NCI-H187 (cell line): Measurements from ENCODE around the gene NLRP6.
"Not testable (repeated sequence)": the region's sequence is repeated elsewhere in the genome, so short reads cannot be mapped to it uniquely, and the experiment has no call there.

Experiments
- DNase-seq, 2 experiments: peaks; one replicate each; lab custom pipeline; 2025; lab: John Stamatoyannopoulos, UW

NLRP6 gene

DNA sequence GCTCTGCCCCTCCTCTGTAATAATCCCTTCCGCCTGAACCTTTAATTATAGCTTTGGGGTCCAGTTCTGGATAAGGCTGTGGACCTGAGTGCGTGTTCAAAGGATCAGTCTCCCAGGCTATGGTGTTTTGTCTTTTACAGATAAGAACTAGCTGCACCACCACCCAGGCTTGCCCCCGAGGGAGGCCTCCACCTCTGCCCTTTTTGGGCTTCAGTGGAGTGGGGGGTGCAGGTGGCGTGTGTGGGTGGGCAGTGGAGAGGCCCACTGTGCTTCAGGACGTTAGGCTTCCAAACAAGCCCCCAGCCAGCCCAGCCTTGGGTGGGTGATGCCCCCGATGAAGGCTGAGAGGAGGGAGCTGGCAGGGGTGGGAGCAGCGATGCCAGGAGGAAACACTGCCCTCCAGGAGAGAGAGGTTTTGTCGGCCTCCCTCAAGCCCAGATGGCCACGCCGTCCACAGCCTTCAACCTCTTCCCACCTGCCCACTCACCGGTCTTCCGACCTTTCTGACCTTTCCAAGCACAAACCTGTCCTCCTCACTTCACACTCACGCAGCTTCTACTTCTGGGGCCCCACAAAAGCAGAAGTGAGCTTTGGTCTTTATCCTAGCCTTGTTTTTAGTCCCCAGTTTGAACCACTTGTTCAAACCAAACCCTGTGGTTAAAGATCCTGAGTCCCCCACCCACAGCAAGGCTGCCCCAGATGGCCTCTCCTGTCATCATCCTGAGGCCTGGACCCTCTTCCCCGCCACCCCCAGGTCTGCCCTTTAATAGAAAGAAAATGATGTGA is 21.1 kb upstream of the NLRP6 start:
- DNase-seq: no peak

DNA sequence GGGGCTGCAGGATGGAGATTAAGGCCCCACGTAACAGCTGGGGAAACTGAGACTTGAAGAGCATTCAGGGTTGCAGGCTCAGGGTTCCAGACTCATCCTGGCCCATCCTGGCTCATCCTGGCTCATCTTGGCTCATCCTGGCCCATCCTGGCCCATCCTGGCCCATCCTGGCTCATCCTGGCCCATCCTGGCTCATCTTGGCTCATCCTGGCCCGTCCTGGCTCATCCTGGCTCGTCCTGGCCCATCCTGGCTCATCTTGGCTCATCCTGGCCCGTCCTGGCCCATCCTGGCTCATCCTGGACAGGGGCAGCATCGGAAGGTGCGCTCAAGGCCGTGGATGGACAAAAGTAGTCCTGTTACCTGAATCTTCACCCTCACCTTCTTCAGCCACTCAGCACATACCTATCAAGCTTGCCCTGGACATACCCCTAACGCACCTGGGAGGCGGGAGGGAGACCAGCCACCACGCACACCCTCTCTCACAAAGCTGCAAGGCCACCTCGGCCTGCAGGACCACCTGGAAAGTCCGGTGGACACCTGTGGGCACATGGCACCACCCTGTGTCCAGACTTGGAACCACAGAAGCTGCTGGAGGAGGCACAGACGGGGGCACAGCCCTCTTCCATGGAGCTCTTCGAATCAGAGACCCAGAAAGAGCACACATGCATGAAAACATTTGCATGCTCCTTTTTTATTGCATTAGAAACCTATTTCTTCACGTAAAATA is 20.3 kb upstream of the NLRP6 start:
- no peak for DNase-seq

DNA sequence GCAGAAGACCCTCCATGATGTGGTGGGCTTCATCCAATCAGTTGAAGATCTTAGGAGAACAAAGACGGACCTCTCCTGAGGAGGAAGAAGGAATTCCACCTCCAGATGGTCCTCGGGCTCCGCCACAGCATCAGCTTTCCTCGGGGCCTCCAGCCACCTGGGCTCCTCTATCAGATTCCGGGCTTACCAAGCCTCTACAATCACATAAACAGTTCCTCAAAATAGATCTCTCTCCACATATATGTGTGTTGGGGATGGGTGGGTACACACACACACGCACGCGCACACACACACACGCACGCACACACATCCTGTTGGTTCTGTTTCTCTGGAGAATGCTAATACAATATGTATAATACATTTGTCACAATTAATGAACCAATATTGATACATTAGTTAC is 18.8 kb upstream of the NLRP6 start:
- no peak for DNase-seq

DNA sequence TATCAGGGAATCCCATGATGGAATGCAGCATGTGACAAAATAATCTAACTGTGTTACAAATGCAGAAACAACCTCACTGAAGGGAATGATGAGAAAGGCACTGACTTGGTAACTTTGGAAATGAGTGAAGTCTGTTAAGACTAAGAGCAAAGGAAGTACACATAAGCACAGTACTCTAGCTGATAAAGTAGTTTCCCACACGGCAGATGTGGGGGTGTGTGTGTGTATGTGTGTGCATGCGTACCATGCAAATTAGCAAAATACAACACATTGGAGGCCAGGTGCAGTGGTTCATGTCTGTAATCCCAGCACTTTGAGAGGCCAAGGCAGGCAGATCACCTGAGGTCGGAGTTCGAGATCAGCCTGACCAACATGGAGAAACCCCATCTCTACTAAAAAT is 16.6 kb upstream of the NLRP6 start:
- DNase-seq: no peak

DNA sequence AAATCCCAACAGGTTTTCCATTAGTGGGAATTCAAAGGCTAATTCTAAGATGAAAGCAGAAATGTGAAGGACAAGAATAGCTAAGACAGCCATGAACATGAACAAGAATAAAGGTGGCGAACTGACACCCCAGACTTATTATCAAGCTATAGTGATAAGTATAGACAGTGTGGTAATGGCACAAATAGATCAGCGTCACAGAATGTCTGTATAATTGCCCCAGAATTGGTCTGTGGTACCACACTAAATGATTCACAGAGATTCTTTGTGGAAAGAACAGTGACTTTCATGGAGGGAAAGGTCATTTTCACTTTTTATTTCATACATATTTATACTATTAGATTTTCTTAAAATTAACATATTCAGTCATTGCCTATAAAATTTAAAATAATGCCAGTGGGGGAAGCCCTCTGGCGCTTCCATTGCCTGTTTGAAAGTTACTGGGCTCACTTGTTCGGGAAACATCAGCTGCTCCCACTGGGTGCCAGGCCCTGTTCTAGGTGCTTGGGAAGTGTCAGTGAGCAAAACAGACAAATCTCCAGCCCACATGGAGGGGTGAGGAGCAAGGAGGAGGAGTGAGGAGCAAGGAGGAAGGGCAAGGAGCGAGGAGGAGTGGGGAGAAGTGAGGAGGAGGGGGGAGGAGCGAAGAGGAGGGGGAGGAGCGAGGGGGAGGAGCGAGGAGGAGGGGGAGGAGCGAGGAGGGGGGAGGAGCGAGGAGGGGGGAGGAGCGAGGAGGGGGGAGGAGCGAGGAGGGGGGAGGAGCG is 11.3 kb upstream of the NLRP6 start:
- DNase-seq: no peak

DNA sequence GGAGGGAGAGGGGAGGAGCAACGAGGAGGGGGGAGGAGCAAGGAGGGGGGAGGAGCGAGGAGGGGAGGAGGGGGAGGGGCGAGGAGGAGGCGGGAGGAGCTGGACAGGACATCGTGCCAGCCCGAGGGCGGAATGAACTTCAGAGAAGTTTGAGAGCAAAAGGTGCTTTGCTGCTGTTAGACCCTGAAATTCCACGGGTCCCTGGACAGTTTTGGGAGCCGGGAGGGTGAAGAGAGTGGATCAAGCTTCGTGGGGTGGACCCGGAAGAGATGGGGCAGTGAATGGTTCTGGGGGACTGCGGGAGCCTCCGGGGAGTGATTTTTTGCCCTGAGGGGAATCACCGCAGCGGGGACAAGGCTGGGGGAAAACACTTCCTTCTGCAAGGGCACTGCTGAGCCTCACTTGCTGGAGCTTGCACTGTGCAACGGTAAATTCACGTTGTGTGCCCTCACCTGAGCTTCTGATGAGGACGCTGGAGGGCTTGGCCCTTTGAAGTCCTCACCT is 10.7 kb upstream of the NLRP6 start:
- DNase-seq: no peak

DNA sequence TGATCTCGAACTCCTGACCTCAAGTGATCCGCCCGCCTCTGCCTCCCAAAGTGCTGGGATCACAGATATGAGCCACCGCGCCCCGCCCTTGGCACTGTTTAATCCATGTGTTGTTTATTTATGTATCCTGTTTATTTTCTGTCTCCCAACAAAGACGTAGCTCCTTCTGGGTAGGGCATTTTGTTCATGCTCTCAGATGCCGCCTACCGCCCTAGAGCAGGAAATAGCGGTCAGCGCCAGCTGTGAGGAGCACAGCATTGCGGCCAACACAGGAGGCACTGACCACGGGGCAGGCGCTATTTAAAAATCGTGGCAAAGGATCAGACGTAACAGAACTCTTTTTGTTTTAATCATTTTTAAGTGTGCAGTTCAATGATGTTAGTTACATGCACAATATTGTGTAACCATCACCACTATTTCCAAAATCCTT is 9.5 kb upstream of the NLRP6 start:
- not testable (repeated sequence) for DNase-seq

DNA sequence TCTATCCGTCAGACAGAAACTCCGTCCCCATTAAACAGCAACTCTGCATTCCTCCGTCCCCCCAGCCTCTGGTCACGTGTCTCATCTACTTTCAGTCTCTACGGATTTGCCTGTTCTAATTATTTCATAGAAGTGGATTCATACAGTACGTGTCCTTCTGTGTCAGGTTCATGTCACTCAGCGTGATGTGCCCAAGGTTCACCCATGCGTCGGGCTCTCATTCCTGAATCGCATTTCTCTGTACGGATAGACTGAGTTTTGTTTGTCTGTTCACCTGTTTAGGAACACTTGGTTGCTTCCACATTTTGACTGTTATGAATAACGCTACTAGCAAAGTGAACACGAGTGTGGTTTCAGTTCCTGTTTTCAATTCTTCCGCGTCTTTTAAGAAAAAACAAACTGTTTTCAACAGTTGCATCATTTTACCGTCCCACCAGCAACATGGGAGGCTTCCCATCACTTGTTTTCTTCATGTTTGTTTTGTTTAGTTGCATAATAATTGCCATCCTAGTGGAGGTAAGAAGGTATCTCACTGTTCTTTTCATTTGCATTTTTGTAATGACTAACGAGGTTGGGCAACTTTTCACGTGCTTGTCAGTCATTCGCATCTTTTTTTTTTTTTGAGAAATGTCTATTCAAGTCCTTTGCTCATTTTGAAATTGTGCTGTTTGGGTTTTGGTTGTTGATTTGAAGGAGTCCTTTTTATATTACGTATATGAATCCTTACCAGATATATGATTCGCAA is 8.9 kb upstream of the NLRP6 start:
- no peak for DNase-seq

DNA sequence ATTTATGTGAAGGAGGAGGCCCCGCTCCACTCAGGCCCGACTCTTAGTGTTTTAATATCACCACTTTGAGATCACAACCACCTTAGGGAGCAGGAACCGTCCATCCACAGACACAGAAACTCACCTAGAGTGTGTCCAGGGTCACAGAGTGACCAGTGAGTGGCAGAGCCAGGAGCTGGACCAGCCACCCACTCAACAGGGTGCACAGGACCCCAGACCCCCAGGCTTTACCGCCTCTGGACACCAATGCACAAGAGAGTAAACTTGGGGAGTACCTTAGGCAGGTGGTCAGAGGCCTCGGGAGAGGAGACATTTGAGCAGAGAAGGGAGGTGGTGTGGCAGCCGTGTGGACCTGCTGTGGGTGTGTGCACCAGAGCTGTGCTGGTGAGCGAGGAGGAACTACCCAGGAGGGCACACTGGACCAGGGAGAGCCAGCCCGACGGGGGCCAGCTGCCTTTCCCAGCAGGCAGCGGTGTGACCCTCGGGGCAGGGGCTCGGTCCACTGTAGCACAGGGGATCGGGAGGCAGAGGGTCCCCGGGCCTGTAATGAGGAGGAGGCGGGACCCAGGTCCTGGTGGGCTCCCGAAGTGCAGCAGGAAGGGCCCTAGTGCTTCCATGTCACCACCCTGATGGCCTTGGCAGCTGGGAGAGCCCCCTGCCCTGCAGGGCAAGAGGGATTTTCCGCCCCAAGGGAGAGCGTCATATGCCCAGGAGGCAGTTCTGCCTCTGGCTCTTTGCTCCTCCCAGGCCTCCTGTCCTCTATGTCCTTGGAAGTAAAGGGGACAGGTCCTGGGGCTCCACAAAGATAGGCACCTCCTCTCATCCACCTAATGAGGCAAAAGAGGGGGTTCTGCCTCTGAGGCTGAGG is 7.5 kb upstream of the NLRP6 start:
- no peak for DNase-seq

DNA sequence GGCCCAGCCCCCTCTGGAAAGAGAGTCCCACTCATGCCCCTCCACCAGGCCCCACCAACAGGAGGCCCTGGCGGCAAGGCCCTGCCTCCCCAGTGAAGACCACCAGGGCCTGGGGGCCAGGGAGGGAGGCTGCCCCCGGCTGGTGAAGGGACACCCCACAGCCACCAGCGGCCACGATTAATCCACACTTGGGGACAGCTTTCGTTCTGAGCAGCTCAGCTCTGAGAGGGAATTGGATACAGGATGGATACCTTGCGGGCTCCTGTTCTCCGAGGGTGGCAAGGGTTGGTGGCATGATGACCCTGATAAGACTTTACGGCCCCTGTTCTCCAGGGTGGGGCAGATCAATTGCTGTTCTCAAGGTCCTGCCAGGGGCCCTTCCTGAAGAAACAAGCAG is 6.9 kb upstream of the NLRP6 start:
- DNase-seq: no peak

DNA sequence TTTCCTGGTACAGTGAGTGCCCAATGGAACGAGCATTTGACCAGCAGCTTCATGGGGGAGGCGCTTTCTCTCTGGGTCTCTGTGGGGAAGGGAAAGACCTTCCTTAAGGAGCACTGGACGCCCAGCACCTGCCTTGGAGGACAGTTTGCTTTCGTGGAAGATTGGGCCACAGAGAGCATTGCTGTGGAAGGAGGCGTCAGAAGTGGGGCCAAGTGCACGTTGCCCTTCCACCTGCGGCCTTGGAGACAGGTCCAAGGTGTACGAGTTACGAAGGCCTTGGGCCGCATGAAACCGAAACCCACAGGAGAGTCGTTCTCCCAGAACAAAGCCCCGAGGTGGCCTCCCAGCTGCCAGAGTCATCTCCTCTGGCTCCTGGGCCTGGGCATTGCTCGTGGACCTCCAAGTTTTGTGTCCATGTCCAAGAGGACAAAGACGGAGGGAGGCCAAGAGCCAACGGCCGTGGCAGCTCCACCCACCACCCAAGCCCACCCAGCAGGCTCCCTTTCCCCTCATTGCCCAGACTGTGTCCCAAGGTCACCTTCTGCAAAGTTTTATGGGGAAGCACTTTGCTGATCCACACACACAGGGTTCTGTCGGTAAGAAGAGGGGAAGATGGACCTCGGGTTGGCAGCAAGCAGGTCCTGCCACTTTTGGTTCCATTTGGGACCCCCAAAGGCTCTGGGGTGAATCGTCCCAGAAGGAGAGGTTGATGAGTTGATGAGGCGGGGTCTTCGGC is 5.8 kb upstream of the NLRP6 start:
- DNase-seq: no peak

DNA sequence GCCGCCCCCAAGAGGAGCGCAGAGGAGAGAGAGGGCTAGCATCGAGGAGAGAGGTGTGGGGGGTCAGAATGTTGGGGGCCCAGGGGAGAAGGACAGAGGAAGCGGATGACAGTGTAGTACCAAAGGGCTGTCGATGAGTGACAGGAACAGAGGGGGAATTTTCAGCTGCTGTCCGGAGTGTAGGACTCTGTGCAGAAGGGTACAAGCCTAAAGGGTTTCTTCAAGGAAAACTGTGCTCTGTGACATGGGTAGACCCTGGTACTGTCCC is 5.3 kb upstream of the NLRP6 start:
- DNase-seq: no peak

DNA sequence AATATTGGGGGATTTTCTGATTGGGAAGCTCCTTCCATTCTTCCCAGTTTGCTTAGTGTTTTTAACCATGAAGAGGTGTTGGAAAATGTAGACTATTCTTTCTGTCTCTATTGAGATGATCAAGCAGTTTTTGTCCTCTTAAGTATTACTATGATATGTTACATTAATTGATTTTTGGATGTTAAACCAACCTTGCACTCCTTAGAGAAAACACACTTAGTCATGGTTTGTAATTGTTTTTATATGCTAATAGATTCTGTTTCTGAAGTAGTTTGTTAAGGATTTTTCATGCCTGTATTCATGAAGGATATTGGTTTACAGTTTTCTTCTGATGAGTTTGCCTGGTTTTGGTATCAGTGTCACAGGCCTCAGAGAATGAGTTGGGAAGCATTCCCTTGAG is 2.0 kb upstream of the NLRP6 start:
- DNase-seq: no peak

DNA sequence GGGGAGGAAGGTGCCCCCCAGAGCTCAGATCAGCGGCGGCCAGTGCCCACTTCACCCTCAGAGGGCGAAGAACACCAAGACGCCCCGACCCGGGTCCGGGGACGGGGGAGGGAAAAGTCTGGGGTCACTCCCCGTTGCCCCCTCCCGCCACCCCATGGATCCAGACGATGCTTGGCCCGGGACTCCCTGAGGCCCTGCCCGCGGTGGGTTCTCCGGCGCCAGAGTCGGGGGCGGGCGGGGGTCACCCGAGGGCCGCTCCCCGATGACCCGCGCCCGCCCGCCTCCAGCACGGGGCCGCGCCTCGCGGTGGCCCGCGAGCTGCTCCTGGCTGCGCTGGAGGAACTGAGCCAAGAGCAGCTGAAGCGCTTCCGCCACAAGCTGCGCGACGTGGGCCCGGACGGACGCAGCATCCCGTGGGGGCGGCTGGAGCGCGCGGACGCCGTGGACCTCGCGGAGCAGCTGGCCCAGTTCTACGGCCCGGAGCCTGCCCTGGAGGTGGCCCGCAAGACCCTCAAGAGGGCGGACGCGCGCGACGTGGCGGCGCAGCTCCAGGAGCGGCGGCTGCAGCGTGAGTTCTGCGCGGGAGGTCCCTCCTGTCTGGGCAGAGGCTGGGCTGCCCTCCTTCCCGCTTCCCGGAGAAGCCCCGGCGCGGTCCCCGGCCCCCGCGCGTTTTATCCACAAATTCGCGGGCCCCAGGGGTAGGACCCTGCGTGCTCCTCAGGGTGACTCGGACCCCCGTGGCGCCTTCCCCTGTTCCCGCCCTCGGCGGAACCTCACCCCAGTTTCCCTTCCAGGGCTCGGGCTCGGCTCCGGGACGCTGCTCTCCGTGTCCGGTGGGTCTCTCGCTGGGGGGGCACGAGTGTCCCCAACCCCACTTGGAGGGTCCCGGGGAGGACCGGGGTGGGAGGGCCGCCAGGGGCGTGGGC is 1.1 kb downstream of the NLRP6 start:
- no peak for DNase-seq

DNA sequence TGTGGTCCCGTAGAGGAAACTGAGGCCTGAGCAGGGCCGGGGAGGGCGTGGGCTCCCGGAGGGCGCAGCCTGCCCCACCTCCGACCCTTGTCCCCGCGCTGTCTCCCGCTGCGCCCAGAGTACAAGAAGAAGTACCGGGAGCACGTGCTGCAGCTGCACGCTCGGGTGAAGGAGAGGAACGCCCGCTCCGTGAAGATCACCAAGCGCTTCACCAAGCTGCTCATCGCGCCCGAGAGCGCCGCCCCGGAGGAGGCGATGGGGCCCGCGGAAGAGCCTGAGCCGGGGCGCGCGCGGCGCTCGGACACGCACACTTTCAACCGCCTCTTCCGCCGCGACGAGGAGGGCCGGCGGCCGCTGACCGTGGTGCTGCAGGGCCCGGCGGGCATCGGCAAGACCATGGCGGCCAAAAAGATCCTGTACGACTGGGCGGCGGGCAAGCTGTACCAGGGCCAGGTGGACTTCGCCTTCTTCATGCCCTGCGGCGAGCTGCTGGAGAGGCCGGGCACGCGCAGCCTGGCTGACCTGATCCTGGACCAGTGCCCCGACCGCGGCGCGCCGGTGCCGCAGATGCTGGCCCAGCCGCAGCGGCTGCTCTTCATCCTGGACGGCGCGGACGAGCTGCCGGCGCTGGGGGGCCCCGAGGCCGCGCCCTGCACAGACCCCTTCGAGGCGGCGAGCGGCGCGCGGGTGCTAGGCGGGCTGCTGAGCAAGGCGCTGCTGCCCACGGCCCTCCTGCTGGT is 1.9 kb downstream of the NLRP6 start:
- no peak for DNase-seq

DNA sequence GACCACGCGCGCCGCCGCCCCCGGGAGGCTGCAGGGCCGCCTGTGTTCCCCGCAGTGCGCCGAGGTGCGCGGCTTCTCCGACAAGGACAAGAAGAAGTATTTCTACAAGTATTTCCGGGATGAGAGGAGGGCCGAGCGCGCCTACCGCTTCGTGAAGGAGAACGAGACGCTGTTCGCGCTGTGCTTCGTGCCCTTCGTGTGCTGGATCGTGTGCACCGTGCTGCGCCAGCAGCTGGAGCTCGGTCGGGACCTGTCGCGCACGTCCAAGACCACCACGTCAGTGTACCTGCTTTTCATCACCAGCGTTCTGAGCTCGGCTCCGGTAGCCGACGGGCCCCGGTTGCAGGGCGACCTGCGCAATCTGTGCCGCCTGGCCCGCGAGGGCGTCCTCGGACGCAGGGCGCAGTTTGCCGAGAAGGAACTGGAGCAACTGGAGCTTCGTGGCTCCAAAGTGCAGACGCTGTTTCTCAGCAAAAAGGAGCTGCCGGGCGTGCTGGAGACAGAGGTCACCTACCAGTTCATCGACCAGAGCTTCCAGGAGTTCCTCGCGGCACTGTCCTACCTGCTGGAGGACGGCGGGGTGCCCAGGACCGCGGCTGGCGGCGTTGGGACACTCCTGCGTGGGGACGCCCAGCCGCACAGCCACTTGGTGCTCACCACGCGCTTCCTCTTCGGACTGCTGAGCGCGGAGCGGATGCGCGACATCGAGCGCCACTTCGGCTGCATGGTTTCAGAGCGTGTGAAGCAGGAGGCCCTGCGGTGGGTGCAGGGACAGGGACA is 2.7 kb downstream of the NLRP6 start:
- DNase-seq: no peak

DNA sequence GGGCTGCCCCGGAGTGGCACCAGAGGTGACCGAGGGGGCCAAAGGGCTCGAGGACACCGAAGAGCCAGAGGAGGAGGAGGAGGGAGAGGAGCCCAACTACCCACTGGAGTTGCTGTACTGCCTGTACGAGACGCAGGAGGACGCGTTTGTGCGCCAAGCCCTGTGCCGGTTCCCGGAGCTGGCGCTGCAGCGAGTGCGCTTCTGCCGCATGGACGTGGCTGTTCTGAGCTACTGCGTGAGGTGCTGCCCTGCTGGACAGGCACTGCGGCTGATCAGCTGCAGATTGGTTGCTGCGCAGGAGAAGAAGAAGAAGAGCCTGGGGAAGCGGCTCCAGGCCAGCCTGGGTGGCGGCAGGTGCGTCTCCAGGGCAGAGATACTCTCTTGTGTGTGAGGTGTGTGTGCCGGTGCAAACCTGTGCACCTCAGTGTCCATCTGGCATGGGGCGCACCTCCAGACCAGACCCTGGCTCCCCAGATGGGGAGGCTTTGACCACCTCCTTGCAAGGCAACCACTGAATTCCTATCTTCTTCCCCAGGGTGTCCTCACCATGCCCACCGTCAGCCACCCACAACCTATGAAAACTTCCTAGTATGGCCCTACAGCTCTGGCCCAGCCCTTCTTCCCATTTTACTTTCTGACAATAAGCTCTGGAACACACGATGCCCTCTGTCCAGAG is 3.4 kb downstream of the NLRP6 start:
- DNase-seq: no peak
